ENCODE data around the gene MARCHF4.

Gene MARCHF4

DNA sequence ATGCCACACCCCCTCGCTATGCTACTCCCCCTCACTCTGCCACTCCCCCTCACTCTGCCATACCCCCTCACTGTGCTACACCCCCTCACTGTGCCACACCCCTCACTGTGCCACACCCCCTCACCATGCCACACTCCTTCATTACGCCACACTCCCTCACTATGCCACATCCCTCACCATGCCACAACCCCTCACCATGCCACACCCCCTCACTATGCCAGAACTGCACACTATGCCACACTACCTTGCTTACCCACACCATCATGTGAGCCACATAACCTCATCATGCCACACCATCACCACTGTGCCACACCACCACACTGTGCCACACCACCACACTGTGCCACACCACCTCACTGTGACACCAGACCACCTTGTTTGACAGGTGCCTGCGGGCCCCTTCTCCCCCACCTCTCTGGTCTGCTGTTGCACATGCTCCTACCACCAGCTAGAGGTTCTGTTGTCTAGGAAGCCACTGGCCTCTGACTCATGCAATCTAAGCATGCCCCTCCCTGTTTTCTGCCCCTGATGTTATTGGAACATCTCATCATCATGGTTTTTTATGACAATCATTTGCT is 22.0 kb downstream of the MARCHF4 start:
- no peak overlapping the region for H3K4me3 Mint-ChIP-seq
- no peak for DNase-seq
- no peaks in the 10 kb centered on the region for H3K36me3 Mint-ChIP-seq (ENCODE audit: low read depth)
- peaks cover 10% of the 10 kb centered on the region for H3K27me3 Mint-ChIP-seq (ENCODE audit: low read depth, poor library complexity)
- no peak overlapping the region for H3K27ac Mint-ChIP-seq
- peaks cover 37% of the 10 kb centered on the region for H3K4me1 Mint-ChIP-seq
- no peak for TF ChIP-seq CTCF (IDR thresholded peaks at IDR 0.05)
- H3K9me3 Mint-ChIP-seq = no peaks in the 10 kb centered on the region

GRCh38 chr2:216349366-216349765 is 22.9 kb downstream of the MARCHF4 start:
- Mint-ChIP-seq H3K27me3 (ENCODE audit: low read depth, poor library complexity) (peaks cover 20% of the 10 kb centered on the region), H3K36me3 (ENCODE audit: low read depth) (no peaks in the 10 kb centered on the region), H3K9me3 (no peaks in the 10 kb centered on the region), H3K4me1 (peaks cover 43% of the 10 kb centered on the region), H3K4me3 (no peak overlapping the region), H3K27ac (peak overlapping the region; percentile 8)
- DNase-seq = no peak
- no peak for TF ChIP-seq CTCF (IDR thresholded peaks at IDR 0.05)

- Mint-ChIP-seq H3K4me3 (no peak overlapping the region), H3K9me3 (no peaks in the 10 kb centered on the region), H3K27me3 (ENCODE audit: low read depth, poor library complexity) (peaks cover 18% of the 10 kb centered on the region), H3K27ac (no peak overlapping the region), H3K4me1 (peaks cover 42% of the 10 kb centered on the region), H3K36me3 (ENCODE audit: low read depth) (no peaks in the 10 kb centered on the region)
- no peak for DNase-seq
- TF ChIP-seq CTCF (IDR thresholded peaks at IDR 0.05) = no peak
Observed at GRCh38 chr2:216348756-216349308, 23.5 kb downstream of the MARCHF4 start.

GRCh38 chr2:216346781-216347180 is 25.5 kb downstream of the MARCHF4 start:
- Mint-ChIP-seq H3K9me3 (no peaks in the 10 kb centered on the region), H3K27ac (no peak overlapping the region), H3K4me3 (no peak overlapping the region), H3K4me1 (peaks cover 39% of the 10 kb centered on the region), H3K27me3 (ENCODE audit: low read depth, poor library complexity) (peaks cover 12% of the 10 kb centered on the region), H3K36me3 (ENCODE audit: low read depth) (no peaks in the 10 kb centered on the region)
- DNase-seq = no peak
- no peak for TF ChIP-seq CTCF (IDR thresholded peaks at IDR 0.05)

- DNase-seq = no peak
- no peak overlapping the region for H3K4me3 Mint-ChIP-seq
- no peaks in the 10 kb centered on the region for H3K9me3 Mint-ChIP-seq
- no peaks in the 10 kb centered on the region for H3K36me3 Mint-ChIP-seq (ENCODE audit: low read depth)
- peaks cover 47% of the 10 kb centered on the region for H3K4me1 Mint-ChIP-seq
- TF ChIP-seq CTCF (IDR thresholded peaks at IDR 0.05) = no peak
- H3K27me3 Mint-ChIP-seq (ENCODE audit: low read depth, poor library complexity) = peaks cover 12% of the 10 kb centered on the region
- no peak overlapping the region for H3K27ac Mint-ChIP-seq
Observed at GRCh38 chr2:216345846-216346245, 26.4 kb downstream of the MARCHF4 start.

GRCh38 chr2:216344950-216345300 is 27.4 kb downstream of the MARCHF4 start:
- TF ChIP-seq CTCF (IDR thresholded peaks at IDR 0.05) = no peak
- Mint-ChIP-seq H3K4me1 (peaks cover 49% of the 10 kb centered on the region), H3K27me3 (ENCODE audit: low read depth, poor library complexity) (peaks cover 12% of the 10 kb centered on the region), H3K4me3 (no peak overlapping the region), H3K27ac (no peak overlapping the region), H3K9me3 (no peaks in the 10 kb centered on the region), H3K36me3 (ENCODE audit: low read depth) (no peaks in the 10 kb centered on the region)
- no peak for DNase-seq
